CD14-positive monocyte (primary cell): ENCODE measurements around the gene LIPJ. TPM values are rescaled to one million over a fixed set of nuclear protein-coding genes. Genes with fewer than 3 reads are reported as not detected.

Experiments used
- DNase-seq, 3 donors: peaks; one replicate each; pipeline ENCODE4 v3.0.0-alpha.2; 2011 to 2022
- H2AFZ ChIP-seq: 2 replicates; pipeline ENCODE4 v1.6.0; 2012; ENCODE audit warnings: mild to moderate bottlenecking, low read depth, low read length, inconsistent platforms; ENCODE audit not compliant: insufficient read depth, poor library complexity, severe bottlenecking
- H3K27ac ChIP-seq, 2 donors: 1 replicate in 1 of 2; 2 replicates in 1 of 2; pipeline ENCODE4 v1.5.1; 2012 to 2013; ENCODE audit warnings: low read length in 2 of 2, control low read depth in 1 of 2, inconsistent platforms in 1 of 2, low read depth in 1 of 2, mild to moderate bottlenecking in 1 of 2
- H3K27me3 ChIP-seq, 2 donors: one replicate each; pipeline versions ENCODE4 v1.6.0 to v1.6.1; 2011 to 2013; ENCODE audit warnings: low read length in 2 of 2; ENCODE audit not compliant: control insufficient read depth in 2 of 2, insufficient read depth in 2 of 2
- H3K36me3 ChIP-seq, 2 donors: replicated peaks in 1 of 2; 1 replicate in 1 of 2; 2 replicates in 1 of 2; pipeline versions ENCODE4 v1.5.1 to v1.6.1; 2012 to 2013; ENCODE audit warnings: low read length in 2 of 2, control low read depth in 1 of 2, inconsistent platforms in 1 of 2, mild to moderate bottlenecking in 1 of 2; ENCODE audit not compliant: insufficient read depth in 2 of 2, control insufficient read depth in 1 of 2
- H3K4me1 ChIP-seq, 2 donors: 1 replicate in 1 of 2; 2 replicates in 1 of 2; pipeline versions ENCODE4 v1.5.1 to v1.6.1; 2012 to 2013; ENCODE audit warnings: low read length in 2 of 2, control low read depth in 1 of 2, inconsistent platforms in 1 of 2, mild to moderate bottlenecking in 1 of 2, moderate library complexity in 1 of 2; ENCODE audit not compliant: insufficient read depth in 2 of 2, control insufficient read depth in 1 of 2
- H3K4me2 ChIP-seq: replicated peaks from 2 replicates; pipeline ENCODE3; 2012; ENCODE audit warnings: low read length, moderate library complexity, mild to moderate bottlenecking; ENCODE audit not compliant: poor library complexity, severe bottlenecking; ENCODE audit errors: extremely low read depth
- H3K4me3 ChIP-seq, 3 experiments: fragments of 200-600 bp in 1 of 3; sonication (generic) in 1 of 3; replicated peaks in 1 of 3; 1 replicate in 2 of 3; 2 replicates in 1 of 3; pipeline ENCODE4 v1.5.1; 2011 to 2013; ENCODE audit warnings: low read length in 3 of 3, mild to moderate bottlenecking in 3 of 3, control low read depth in 2 of 3, low read depth in 2 of 3, inconsistent platforms in 1 of 3, moderate library complexity in 1 of 3
- H3K79me2 ChIP-seq: 2 replicates; pipeline ENCODE4 v1.6.0; 2012; ENCODE audit warnings: mild to moderate bottlenecking, control low read depth, inconsistent platforms, low read length, moderate library complexity; ENCODE audit not compliant: insufficient read depth
- H3K9ac ChIP-seq: 2 replicates; pipeline ENCODE4 v1.6.0; 2017; ENCODE audit warnings: low read length, mild to moderate bottlenecking; ENCODE audit not compliant: insufficient read depth, poor library complexity, severe bottlenecking
- H3K9me3 ChIP-seq, 2 donors: replicated peaks in 1 of 2; 1 replicate in 1 of 2; 2 replicates in 1 of 2; pipeline versions ENCODE4 v1.5.1 to v1.6.1; 2012 to 2013; ENCODE audit warnings: low read length in 2 of 2, control low read depth in 1 of 2; ENCODE audit not compliant: control insufficient read depth in 1 of 2, insufficient read depth in 1 of 2
- H4K20me1 ChIP-seq: 2 replicates; pipeline ENCODE4 v1.6.0; 2012; ENCODE audit warnings: mild to moderate bottlenecking, low read length, control low read depth, moderate library complexity; ENCODE audit not compliant: insufficient read depth
- H3K27ac Mint-ChIP-seq, 7 donors: one replicate each; pipeline ENCODE4 v1.8.0; 2020; ENCODE audit warnings: mild to moderate bottlenecking in 7 of 7, mixed read lengths in 7 of 7, moderate library complexity in 6 of 7, inconsistent platforms in 2 of 7
- H3K27me3 Mint-ChIP-seq, 3 donors: one replicate each; pipeline ENCODE4 v1.8.0; 2021 to 2022; ENCODE audit warnings: low read depth in 3 of 3, mild to moderate bottlenecking in 3 of 3, mixed read lengths in 3 of 3, moderate library complexity in 3 of 3, inconsistent platforms in 1 of 3
- H3K36me3 Mint-ChIP-seq, 2 donors: one replicate each; pipeline ENCODE4 v1.8.0; 2020; ENCODE audit warnings: mixed read lengths in 2 of 2, inconsistent platforms in 1 of 2, mild to moderate bottlenecking in 1 of 2
- H3K4me1 Mint-ChIP-seq: one replicate; pipeline ENCODE4 v1.8.0; 2020; ENCODE audit warnings: mild to moderate bottlenecking, mixed read lengths
- H3K4me3 Mint-ChIP-seq, 2 donors: one replicate each; pipeline ENCODE4 v1.8.0; 2020; ENCODE audit warnings: mild to moderate bottlenecking in 2 of 2, mixed read lengths in 2 of 2, moderate library complexity in 1 of 2
- H3K9me3 Mint-ChIP-seq, 7 donors: one replicate each; pipeline ENCODE4 v1.8.0; 2020 to 2022; ENCODE audit warnings: mixed read lengths in 7 of 7, mild to moderate bottlenecking in 6 of 7, moderate library complexity in 6 of 7, inconsistent platforms in 2 of 7
- WGBS: methylation state at CpG from one replicate; pipeline ENCODE4 v1.1.5; 2013; ENCODE audit warnings: missing lambda C conversion rate; ENCODE audit not compliant: insufficient coverage; 5-methylcytosine and 5-hydroxymethylcytosine counted together
- intact Hi-C, 2 donors: fragments of 100-400 bp; cut with micrococcal nuclease; formaldehyde crosslinking; loops; one replicate each; pipeline versions ENCODE4 v1.15.0 to v1.15.1; 2023
- polyA plus RNA-seq, 3 donors: library from polyadenylated mRNA; depleted of rRNA in 1 of 3; unstranded in 2 of 3; stranded (reverse) in 1 of 3; fragments of 300-500 nt in 2 of 3; fragments of >200 nt in 1 of 3; fragmentation: Illumina TruSeq in 2 of 3; gene quantifications; 1 replicate in 2 of 3; 2 replicates in 1 of 3; pipeline ENCODE4 v1.2.3, GENCODE V29; 2012 to 2021
- TF ChIP-seq, protein P1 (sequence below): fragments of 200-600 bp; IDR thresholded peaks from one replicate; pipeline ENCODE4 v1.8.0; 2022; ENCODE audit warnings: antibody characterized with exemption, mild to moderate bottlenecking

The LIPJ gene
- polyA plus RNA-seq, 3 donors: 0.04 TPM; not detected in 2

DNA sequence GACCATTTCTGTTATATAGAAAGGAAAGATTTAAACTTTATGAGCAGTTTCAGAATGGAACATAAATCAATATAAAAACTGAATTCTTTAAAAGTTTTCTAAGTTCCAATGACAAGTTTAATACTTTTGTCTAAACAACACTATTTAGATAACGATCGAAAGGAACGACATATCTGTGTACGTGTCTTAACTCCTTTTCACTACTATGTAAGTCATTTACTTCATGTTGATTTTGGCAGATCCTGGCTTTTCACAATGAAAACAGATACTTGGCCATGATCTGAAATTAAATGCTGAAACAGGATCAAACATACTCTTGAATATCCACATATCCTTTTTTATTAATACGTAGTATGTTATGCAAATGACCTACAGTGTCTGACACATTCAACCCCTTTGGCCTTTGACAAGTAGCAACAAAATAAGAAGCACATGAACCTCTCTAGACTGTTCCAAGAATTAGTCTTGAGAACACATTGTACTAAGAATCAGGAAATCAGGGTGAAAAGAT is 45.4 kb upstream of the LIPJ start:
- H2AFZ ChIP-seq: no peak overlapping the region
- no peak overlapping the region for H3K4me3 ChIP-seq
- peaks cover 0 to 1% (median 0%) of the 10 kb centered on the region in 7 donors for H3K9me3 Mint-ChIP-seq
- no peak overlapping the region for H3K9ac ChIP-seq
- peaks cover 0 to 1% (median 0%) of the 10 kb centered on the region in 3 donors for H3K27me3 Mint-ChIP-seq
- H3K27ac ChIP-seq: no peak overlapping the region
- intact Hi-C loops: no loop called here
- H4K20me1 ChIP-seq: no peaks in the 10 kb centered on the region
- TF ChIP-seq, protein P1, sequence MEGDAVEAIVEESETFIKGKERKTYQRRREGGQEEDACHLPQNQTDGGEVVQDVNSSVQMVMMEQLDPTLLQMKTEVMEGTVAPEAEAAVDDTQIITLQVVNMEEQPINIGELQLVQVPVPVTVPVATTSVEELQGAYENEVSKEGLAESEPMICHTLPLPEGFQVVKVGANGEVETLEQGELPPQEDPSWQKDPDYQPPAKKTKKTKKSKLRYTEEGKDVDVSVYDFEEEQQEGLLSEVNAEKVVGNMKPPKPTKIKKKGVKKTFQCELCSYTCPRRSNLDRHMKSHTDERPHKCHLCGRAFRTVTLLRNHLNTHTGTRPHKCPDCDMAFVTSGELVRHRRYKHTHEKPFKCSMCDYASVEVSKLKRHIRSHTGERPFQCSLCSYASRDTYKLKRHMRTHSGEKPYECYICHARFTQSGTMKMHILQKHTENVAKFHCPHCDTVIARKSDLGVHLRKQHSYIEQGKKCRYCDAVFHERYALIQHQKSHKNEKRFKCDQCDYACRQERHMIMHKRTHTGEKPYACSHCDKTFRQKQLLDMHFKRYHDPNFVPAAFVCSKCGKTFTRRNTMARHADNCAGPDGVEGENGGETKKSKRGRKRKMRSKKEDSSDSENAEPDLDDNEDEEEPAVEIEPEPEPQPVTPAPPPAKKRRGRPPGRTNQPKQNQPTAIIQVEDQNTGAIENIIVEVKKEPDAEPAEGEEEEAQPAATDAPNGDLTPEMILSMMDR: no peak
- H3K4me1 Mint-ChIP-seq: no peaks in the 10 kb centered on the region
- no peaks in the 10 kb centered on the region for H3K36me3 ChIP-seq
- no peak overlapping the region for H3K27ac Mint-ChIP-seq
- DNase-seq: no peak
- no peaks in the 10 kb centered on the region for H3K9me3 ChIP-seq
- WGBS: 97% methylated on average over 4 of the region's 5 CpGs
- H3K4me1 ChIP-seq: no peaks in the 10 kb centered on the region
- no peaks in the 10 kb centered on the region for H3K36me3 Mint-ChIP-seq
- H3K4me3 Mint-ChIP-seq: no peak overlapping the region
- H3K27me3 ChIP-seq: no peaks in the 10 kb centered on the region
- no peaks in the 10 kb centered on the region for H3K79me2 ChIP-seq
- H3K4me2 ChIP-seq: no peak overlapping the region

DNA sequence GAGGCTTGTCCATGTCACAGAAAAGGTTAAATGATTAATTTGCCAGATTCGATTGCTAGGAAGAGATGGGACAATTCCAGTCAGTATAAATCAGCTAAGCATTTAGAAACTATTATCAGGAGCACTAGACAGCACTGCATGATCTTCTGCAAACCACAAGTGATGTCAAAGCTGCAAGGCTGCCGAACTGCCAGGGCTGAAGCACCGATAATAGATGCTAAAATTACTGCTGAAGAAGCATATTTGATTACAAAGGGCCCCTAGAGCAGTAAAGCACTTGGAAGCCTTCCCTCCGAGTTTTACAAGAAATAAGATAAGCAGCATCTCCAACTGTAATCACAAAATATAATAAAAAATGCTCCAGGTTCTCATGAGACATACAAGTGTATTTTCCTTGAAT is 44.0 kb upstream of the LIPJ start:
- Histone ChIP-seq H2AFZ (no peak overlapping the region), H3K79me2 (no peaks in the 10 kb centered on the region), H3K4me2 (no peak overlapping the region), H3K9me3 (no peaks in the 10 kb centered on the region), H3K27me3 (no peaks in the 10 kb centered on the region), H3K9ac (no peak overlapping the region), H3K36me3 (no peaks in the 10 kb centered on the region), H3K4me1 (no peaks in the 10 kb centered on the region), H3K27ac (no peak overlapping the region), H3K4me3 (no peak overlapping the region), H4K20me1 (no peaks in the 10 kb centered on the region)
- intact Hi-C loops: no loop called here
- Mint-ChIP-seq H3K36me3 (no peaks in the 10 kb centered on the region), H3K4me3 (no peak overlapping the region), H3K27ac (no peak overlapping the region), H3K9me3 (no peaks in the 10 kb centered on the region), H3K27me3 (peaks cover 0 to 1% (median 0%) of the 10 kb centered on the region in 3 donors), H3K4me1 (no peaks in the 10 kb centered on the region)
- DNase-seq: no peak
- 100% methylated on average over 1 of the region's 4 CpGs for WGBS
- TF ChIP-seq, protein P1: no peak
